ENCODE measurements around the gene TBC1D30.

The TBC1D30 gene

DNA sequence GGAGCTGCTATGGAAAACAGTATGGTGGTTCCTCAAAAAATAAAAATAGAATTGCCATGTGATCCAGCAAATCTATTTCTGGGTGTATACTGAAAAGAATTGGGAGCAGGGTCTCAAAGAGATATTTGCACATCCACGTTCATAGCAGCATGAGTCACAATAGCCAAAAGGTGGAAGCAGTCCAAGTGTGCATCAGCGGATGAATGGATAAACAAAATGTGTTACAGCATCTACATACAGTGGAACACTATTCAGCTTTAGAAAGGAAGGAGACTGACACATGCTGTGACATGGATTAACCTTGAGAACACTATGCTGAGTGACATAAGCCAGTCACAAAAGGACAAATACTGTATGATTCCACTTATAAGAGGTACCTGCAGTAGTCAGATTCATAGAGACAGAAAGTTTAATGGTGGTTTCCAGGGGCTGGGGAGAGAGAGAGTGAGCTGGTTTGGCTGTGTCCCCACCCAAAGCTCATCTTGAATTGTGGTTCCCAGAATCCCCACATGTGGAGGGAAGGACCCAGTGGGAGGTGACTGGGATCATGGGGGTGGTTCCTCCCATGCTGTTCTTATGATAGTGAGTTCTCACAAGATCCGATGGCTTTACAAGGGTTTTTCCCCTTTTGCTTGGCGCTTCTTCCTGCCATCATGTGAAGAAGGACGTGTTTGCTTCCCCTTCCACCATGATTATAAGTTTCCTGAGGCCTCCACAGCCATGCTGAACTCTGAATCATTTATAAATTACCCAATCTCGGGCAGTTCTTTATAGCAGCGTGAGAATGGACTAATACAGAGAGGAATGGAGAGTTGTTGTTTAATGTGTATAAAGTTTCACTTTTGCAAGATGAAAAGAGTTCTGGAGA, 17.6 kb upstream of the TBC1D30 start:
- TF ChIP-seq ZFX (IDR thresholded peaks at IDR 0.05; ENCODE audit: borderline replicate concordance) = no peak
- TF ChIP-seq, protein P1, sequence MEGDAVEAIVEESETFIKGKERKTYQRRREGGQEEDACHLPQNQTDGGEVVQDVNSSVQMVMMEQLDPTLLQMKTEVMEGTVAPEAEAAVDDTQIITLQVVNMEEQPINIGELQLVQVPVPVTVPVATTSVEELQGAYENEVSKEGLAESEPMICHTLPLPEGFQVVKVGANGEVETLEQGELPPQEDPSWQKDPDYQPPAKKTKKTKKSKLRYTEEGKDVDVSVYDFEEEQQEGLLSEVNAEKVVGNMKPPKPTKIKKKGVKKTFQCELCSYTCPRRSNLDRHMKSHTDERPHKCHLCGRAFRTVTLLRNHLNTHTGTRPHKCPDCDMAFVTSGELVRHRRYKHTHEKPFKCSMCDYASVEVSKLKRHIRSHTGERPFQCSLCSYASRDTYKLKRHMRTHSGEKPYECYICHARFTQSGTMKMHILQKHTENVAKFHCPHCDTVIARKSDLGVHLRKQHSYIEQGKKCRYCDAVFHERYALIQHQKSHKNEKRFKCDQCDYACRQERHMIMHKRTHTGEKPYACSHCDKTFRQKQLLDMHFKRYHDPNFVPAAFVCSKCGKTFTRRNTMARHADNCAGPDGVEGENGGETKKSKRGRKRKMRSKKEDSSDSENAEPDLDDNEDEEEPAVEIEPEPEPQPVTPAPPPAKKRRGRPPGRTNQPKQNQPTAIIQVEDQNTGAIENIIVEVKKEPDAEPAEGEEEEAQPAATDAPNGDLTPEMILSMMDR (IDR thresholded peaks at IDR 0.05) = no peak
- H3K27ac ChIP-seq = no peak overlapping the region

- H3K27ac ChIP-seq = no peak overlapping the region
- no peak for TF ChIP-seq ZFX (IDR thresholded peaks at IDR 0.05; ENCODE audit: borderline replicate concordance)
- TF ChIP-seq, protein P1 (IDR thresholded peaks at IDR 0.05) = no peak
Measured at GRCh38 chr12:64808110-64808509, 16.3 kb upstream of the TBC1D30 start.

- TF ChIP-seq, protein P1 (IDR thresholded peaks at IDR 0.05) = no peak
- no peak for TF ChIP-seq ZFX (IDR thresholded peaks at IDR 0.05; ENCODE audit: borderline replicate concordance)
- peak overlapping the region; percentile 68 for H3K27ac ChIP-seq
Measured at GRCh38 chr12:64810831-64811230, 13.6 kb upstream of the TBC1D30 start.

DNA sequence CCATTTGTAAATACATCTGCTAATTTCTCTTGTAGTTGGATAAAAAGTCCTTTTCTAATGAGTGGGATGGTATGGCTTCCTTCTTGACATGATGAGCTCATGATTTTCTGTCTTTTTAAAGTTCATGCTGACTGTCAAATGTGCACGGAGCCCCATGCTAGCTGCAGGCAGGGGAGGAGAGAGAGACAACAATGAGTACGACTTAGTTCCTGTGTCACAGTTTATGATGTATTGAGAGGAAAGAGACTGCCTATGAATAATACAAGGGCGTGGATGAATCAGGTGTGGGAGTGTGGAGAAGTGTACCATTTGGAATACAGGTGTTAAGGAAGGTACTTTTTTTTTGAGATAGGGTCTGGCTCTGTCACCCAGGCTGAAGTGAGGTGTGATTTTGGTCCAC, 10.7 kb upstream of the TBC1D30 start:
- peak overlapping the region; percentile 33 for H3K27ac ChIP-seq
- TF ChIP-seq, protein P1 (IDR thresholded peaks at IDR 0.05) = no peak
- TF ChIP-seq ZFX (IDR thresholded peaks at IDR 0.05; ENCODE audit: borderline replicate concordance) = no peak

DNA sequence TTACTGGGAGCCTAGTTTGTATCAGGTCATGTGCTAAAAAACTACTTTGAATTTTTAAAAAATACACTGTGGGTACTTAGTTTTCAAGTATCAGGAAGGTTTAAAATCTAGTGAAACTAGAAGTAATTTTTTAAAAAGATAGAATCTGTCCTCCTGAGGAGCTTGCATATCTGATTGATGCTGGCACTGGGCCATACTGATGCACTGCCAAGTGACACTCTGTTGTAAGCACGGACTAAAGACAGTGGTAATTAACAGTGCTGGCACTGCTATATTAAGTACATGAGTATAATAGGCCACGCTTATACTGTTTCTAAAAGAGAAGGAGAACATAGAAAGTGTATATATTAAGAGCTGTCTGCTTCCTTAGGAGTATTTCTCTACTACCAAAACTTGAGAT, 10.0 kb upstream of the TBC1D30 start:
- H3K27ac ChIP-seq = peak overlapping the region; percentile 33
- TF ChIP-seq, protein P1 (IDR thresholded peaks at IDR 0.05) = no peak
- TF ChIP-seq ZFX (IDR thresholded peaks at IDR 0.05; ENCODE audit: borderline replicate concordance) = no peak

- no peak for TF ChIP-seq ZFX (IDR thresholded peaks at IDR 0.05; ENCODE audit: borderline replicate concordance)
- TF ChIP-seq, protein P1 (IDR thresholded peaks at IDR 0.05) = no peak
- H3K27ac ChIP-seq = peak overlapping the region; percentile 48
Measured at GRCh38 chr12:64819816-64820402, 4.5 kb upstream of the TBC1D30 start.

DNA sequence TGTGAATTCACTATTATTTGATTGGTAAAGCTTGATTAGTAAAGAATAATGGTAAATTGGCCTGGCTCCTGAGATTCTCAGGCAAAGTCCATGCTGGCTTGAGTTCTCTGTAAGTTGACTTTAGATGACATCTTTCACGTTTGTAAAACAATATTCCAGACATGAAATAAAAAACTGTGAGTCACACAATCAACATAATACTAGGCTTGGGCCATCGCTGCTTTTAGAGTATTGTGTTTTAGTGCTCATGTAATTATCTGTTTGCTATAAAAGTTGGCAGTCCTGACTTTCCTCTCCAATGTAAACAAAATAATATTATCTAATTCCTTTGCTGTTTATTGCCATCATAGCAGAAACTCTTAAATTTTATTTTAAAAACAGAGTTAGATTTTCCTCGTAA, 3.9 kb upstream of the TBC1D30 start:
- peak overlapping the region; percentile 48 for H3K27ac ChIP-seq
- no peak for TF ChIP-seq ZFX (IDR thresholded peaks at IDR 0.05; ENCODE audit: borderline replicate concordance)
- TF ChIP-seq, protein P1 (IDR thresholded peaks at IDR 0.05) = no peak
